22Rv1 (cell line): Measurements from ENCODE around the gene MMP12.

ENCODE experiments used
- CTCF ChIP-seq: fragments of 450-650 bp; IDR thresholded peaks from 2 replicates; pipeline ENCODE4 v1.5.1; 2017; ENCODE audit warnings: mild to moderate bottlenecking
- ZFX ChIP-seq: fragments of 450-650 bp; IDR thresholded peaks from 2 replicates; pipeline ENCODE4 v1.6.1; 2017; ENCODE audit warnings: antibody characterized with exemption, borderline replicate concordance

DNA sequence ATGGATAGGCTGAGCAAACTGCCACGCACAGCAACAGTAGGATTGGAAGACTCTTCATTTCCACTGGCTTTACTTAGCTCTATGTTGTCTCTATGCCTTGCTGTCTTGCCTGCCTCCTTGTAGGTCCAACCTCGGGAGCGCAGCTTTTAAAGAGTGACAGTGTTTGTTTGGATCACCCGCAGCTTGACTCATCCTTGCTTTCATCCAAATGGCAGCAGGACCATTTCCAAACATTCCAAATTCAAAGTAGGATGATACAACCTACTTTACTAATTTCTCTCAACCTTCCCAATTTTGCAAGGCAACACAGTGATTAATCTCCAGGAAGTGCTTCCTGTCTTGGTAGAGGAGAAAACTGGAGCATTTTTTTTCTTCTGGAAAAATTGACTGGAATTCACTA, 31.3 kb downstream of the MMP12 start, which contains the start of gene MMP3:
- TF ChIP-seq CTCF = no peak
- TF ChIP-seq ZFX = no peak
